Posterior cingulate gyrus (tissue), 11 donors: Measurements from ENCODE around the gene RUVBL1.

Experiments used
- DNase-seq, 10 donors: peaks; one replicate each; pipeline versions ENCODE4 v3.0.0 to v3.0.0-alpha.2; 2020 to 2021; ENCODE audit warnings: mixed read lengths in 3 of 10
- intact Hi-C: fragments of 100-400 bp; cut with DNase I; formaldehyde crosslinking; loops from one replicate; pipeline ENCODE4 v1.15.1; 2023

The RUVBL1 gene

DNA sequence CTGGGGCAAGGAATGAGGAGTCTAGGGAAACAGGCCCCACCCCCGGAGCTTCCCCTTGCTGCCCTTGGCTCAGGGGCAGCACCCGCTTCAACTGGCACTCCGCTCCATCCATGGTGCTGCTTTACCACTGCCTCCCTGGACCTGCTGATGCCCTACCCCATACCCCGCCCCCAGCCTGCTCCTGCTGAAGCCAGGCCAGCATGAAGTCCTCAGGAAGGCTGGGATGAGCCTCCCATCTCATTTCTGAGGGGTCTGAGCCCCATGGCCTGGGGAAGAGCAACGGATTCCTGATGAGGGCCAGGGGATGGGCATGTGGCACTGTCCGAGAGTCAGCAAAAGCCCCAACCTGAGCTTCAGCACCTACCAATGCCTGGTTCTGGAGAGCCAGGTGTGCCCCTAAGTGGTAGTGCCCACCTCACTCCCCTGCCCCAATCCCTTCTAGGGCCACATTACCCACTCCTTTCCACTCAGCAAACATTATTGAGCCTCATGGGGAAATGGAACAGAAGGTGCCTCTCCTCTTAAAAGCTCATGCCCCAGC is 50.4 kb downstream of the RUVBL1 start:
- intact Hi-C loops = loop anchor here (10.0 kb wide), 1 partner anchor 82 kb away; the partner anchor contains the start of gene EEFSEC
- no peak for DNase-seq

DNA sequence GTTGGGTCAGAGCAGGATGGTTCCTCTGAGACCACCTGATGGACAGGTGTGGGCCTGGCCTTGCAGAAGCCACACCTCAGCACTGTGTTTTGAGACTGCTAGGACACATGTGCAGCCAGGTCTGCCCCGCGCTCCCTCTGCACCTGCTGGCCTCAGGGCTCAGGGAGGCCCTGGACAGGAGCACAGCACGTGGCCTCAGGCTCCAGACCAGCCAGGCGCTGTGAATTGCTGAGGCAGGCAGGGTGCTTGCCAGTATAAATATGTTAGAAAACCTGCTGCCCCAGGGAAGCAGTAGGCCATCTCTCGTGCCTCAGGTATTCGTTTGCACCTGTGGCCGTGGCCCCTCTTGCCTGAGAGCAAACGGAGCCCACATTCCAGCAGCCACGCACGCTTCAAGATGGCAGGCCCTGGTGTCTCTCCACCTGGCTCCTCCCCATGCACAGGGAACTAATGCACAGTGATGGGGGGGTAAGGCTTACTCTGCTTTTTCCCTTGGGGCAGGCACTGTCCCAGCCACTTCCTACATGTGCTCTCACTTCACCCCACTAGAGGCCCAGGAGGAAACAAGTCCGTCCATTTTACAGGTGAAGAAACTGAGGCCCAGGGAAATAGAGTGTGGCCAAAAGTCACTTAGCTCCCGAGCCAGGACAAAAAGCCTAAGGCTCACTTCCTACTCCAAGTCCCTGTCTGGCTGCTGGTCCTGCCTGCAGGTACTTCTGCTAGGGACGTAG is 51.0 kb downstream of the RUVBL1 start:
- no peak for DNase-seq
- intact Hi-C loops = loop anchor here (10.0 kb wide), 1 partner anchor 82 kb away; the partner anchor contains the start of gene EEFSEC

- intact Hi-C loops = loop anchor here (10.0 kb wide), 1 partner anchor 83 kb away; the partner anchor contains the start of gene EEFSEC
- DNase-seq = no peak
Observed at GRCh38 chr3:128071771-128072453, 51.7 kb downstream of the RUVBL1 start.

DNA sequence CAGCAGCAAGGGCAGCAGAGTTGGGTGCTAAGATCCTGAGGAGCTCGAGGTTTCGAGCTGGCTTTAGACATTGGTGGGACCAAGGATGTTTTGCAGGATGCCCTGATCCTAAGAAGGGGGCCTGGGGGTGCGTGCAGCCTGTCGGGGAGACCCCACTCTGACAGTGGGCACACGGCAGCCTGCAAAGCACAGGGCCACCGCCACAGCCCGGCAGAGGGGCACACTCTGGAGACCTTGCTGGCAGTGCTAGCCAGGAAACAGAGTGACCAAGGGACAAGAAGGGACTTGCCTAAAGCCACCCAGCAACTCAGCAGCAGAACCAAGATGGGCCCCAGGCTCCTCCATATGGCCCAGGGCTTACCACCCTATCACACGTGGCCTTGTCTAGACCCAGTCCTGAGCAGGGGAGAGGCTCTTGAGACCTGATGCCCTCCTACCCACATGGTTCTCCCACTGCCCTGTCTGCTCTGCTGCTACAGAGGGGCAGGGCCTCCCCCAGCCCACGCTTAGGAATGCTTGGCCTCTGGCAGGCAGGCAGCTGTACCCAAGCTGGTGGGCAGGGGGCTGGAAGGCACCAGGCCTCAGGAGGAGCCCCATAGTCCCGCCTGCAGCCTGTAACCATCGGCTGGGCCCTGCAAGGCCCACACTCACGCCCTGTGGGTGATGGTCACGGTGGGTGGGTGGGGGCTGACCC is 52.6 kb downstream of the RUVBL1 start:
- intact Hi-C loops = loop anchor here (10.0 kb wide), 1 partner anchor 84 kb away; the partner anchor contains the start of gene EEFSEC
- no peak for DNase-seq

DNA sequence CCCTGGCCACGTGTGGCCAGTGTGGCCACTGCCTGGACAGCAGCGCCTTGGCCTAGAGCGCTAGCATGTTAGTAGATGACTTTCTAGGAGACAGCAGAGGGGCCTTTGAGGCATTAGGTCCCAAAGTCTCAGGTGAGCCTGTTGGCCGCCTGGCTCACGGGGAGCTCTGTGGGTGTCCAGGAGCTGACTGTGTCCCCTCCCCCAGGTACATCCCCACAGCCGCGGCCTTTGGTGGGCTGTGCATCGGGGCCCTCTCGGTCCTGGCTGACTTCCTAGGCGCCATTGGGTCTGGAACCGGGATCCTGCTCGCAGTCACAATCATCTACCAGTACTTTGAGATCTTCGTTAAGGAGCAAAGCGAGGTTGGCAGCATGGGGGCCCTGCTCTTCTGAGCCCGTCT is 54.3 kb downstream of the RUVBL1 start:
- intact Hi-C loops = no loop called here
- peak in 1 of 10 donors; percentile 82 for DNase-seq

- intact Hi-C loops = no loop called here
- DNase-seq = no peak
Observed at GRCh38 chr3:128068156-128068620, 55.4 kb downstream of the RUVBL1 start.

DNA sequence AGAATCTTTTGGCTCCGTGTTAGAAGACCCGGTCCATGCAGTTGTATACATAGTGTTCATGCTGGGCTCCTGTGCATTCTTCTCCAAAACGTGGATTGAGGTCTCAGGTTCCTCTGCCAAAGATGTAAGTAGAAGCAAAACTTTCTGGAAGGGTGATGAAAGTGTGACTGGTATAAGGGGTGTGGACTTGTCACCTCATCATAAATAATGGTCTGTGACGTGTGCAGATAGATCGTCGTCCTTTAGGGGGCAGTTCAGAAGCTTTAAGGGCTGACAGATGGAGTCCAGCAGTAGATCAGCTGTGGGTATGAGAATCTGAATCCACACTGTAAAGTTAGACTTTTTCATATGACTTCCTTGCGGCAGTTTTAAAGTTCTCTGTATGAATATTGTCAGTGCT is 56.1 kb downstream of the RUVBL1 start:
- no peak for DNase-seq
- intact Hi-C loops = no loop called here

DNA sequence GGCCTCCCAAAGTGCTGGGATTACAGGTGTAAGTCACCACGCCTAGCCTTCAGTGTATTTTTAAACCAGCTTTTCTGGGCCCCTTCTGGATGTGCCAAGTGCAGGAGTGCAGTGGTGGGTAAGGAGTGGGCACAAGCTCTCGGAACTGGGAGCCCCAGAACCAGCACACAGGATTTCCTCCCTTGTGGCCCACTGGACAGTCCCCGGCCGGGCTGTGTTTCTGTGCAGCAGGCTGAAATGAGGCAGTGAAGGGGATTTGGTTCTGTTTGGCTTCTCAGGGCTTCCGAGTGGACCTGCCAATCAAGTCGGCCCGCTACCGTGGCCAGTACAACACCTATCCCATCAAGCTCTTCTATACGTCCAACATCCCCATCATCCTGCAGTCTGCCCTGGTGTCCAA is 56.9 kb downstream of the RUVBL1 start:
- no peak for DNase-seq

DNA sequence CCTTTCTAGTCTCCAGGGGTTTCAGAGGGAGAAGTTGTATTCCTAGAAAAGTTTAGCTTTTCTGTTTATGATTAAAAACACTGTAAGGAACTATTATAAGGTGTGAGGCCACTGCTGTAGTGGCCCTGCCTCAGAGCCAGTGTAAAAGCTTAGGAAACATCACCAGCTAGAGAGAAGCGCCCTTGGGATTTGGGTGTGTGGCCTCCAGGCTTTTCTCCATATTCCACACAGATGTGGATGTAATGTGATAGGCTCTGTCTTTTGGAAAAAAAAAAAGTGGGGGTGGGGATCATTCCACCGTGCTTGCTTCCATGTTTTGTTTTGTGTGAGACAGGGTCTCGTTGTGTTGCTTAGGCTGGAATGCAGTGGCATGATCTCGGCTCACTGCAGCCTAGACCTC is 57.5 kb downstream of the RUVBL1 start:
- intact Hi-C loops = no loop called here
- no peak for DNase-seq

More for the DNA sequence above, 56.9 kb downstream of the RUVBL1 start:
- intact Hi-C loops = no loop called here

DNA sequence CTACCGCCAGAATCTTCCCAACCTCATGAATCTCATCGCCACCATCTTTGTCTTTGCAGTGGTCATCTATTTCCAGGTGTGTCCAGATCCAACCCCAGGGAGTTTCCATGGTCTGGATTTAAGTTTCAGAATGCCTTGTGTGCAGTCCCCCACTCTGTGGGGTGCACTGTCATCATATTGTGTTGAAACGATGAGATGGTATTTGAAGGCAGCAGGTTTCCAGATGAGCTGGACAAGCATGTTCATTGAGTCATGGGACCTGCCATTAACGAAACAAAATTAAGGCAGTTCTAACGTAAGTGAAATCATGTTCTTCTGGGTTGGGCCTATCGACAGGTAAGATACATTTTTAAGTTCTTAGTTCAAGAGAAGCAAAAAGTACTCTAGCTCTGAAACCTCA is 58.6 kb downstream of the RUVBL1 start:
- intact Hi-C loops = no loop called here
- no peak for DNase-seq

GRCh38 chr3:128063865-128064264 is 59.7 kb downstream of the RUVBL1 start:
- DNase-seq = no peak
- intact Hi-C loops = no loop called here

- intact Hi-C loops = no loop called here
- DNase-seq = no peak
Observed at GRCh38 chr3:128062033-128062745, 61.4 kb downstream of the RUVBL1 start.

GRCh38 chr3:128060473-128061381 is 62.9 kb downstream of the RUVBL1 start:
- no peak for DNase-seq
- intact Hi-C loops = no loop called here

DNA sequence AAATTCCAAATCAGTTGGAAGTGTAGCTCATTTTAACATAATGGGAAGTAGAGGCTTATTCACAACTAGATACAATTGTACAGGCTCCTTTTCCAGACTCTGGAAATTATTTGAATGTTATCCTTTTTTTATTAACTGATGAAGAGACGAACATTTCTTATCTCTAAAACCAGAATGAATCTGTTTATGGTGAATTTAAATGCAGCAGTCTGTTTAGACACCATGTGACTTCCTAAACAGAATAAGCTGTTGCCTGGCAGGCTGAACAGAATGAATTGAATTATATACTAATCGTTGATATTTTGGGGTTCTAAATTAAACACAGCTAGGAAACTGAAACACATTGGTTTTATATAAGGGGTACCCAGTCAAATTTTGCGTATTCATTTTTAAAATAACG is 67.4 kb downstream of the RUVBL1 start:
- intact Hi-C loops = loop anchor here (10.0 kb wide), 1 partner anchor 461 kb away; the partner anchor contains the start of genes MCM2 and TPRA1
- DNase-seq = no peak

DNA sequence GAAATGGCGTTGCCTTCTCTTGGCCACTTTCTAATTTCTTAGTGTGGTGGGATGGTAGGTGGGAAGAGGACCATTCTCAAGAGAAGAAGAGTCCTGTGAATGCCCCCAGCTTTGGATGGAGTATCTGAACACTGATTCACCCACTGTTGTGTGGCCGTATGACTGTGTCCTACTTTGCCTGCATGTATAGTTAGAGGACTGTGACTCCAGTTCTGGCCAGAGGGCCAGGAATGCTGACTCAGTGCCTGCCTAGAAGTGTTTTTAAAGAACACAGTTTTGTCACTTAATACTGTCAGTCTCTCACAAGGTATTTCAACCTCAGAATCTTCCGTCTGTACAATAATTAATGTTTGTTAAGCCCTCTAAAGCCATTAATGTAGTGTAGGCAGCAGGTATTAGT is 69.2 kb downstream of the RUVBL1 start:
- DNase-seq = no peak
- intact Hi-C loops = loop anchor here (10.0 kb wide), 1 partner anchor 460 kb away; the partner anchor contains the start of genes MCM2 and TPRA1

DNA sequence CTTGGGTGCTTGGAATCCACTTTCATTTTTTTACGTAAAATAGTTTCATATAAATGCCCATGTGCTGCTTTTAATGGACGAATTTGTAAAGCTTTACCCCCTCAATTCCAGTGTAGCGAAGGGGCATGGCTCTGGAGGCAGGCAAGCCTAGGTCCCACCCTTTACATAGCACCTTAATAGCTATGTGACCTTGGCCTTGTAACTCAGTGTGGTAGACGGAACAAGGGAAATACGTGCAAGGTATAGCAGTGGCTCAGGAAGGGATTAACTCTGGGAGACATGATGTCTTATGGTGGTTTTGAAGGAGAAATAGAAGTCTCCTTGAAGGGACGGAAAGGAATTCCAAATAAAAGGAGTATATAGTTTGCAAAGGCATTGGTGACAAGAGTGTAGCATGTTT is 70.0 kb downstream of the RUVBL1 start:
- intact Hi-C loops = loop anchor here (10.0 kb wide), 1 partner anchor 459 kb away; the partner anchor contains the start of genes MCM2 and TPRA1
- DNase-seq = no peak

GRCh38 chr3:128052595-128053351 is 70.8 kb downstream of the RUVBL1 start:
- no peak for DNase-seq
- intact Hi-C loops = loop anchor here (10.0 kb wide), 1 partner anchor 458 kb away; the partner anchor contains the start of genes MCM2 and TPRA1
